HepG2 (cell line): ENCODE data around the gene POLRMT. TPM values are rescaled to one million over a fixed set of nuclear protein-coding genes. Genes with fewer than 3 reads are reported as not detected.

ENCODE experiments used
- AHR ChIP-seq: IDR thresholded peaks from 2 replicates; pipeline ENCODE4 v1.6.1; 2018; ENCODE audit warnings: missing genetic modification reagents, missing compliant biosample characterization
- CREM ChIP-seq, 2 experiments: sonication (generic) in 1 of 2; formaldehyde crosslinking in 1 of 2; IDR thresholded peaks; 2 replicates each; pipeline versions ENCODE4 v1.4.0 to v1.6.1; 2016 to 2020; ENCODE audit warnings: antibody characterized with exemption in 1 of 2, mild to moderate bottlenecking in 1 of 2, missing genetic modification reagents in 1 of 2
- EED ChIP-seq: sonication (generic); formaldehyde crosslinking; IDR thresholded peaks from 2 replicates; pipeline ENCODE4 v1.5.0; 2020; ENCODE audit warnings: mild to moderate bottlenecking, missing genetic modification reagents
- HDAC2 ChIP-seq: sonication (generic); formaldehyde crosslinking; IDR thresholded peaks from 2 replicates; pipeline ENCODE4 v1.4.0; 2020; ENCODE audit warnings: missing genetic modification reagents
- JARID2 ChIP-seq: sonication (generic); formaldehyde crosslinking; IDR thresholded peaks from 2 replicates; pipeline ENCODE4 v1.8.1; 2023; ENCODE audit warnings: missing genetic modification reagents, inconsistent platforms; ENCODE audit not compliant: insufficient replicate concordance
- JUN ChIP-seq: sonication (generic); formaldehyde crosslinking; IDR thresholded peaks from 2 replicates; pipeline ENCODE4 v1.4.0; 2020; ENCODE audit warnings: mild to moderate bottlenecking, missing genetic modification reagents
- JUND ChIP-seq: sonication (generic); formaldehyde crosslinking; IDR thresholded peaks from 2 replicates; pipeline ENCODE4 v1.8.0; 2022; ENCODE audit warnings: mild to moderate bottlenecking, missing genetic modification reagents
- KLF9 ChIP-seq: IDR thresholded peaks from 2 replicates; pipeline ENCODE4 v1.6.1; 2016; ENCODE audit warnings: low read depth
- LCORL ChIP-seq, 2 experiments: fragments of 450-650 bp in 1 of 2; sonication (generic) in 1 of 2; formaldehyde crosslinking in 1 of 2; IDR thresholded peaks; 2 replicates each; pipeline versions ENCODE4 v1.5.0 to v1.6.1; 2017 to 2020; ENCODE audit warnings: antibody characterized with exemption in 1 of 2, missing genetic modification reagents in 1 of 2
- MAF1 ChIP-seq: sonication (generic); formaldehyde crosslinking; IDR thresholded peaks from 2 replicates; pipeline ENCODE4 v1.5.0; 2020; ENCODE audit warnings: missing genetic modification reagents, borderline replicate concordance
- MEIS2 ChIP-seq: sonication (generic); formaldehyde crosslinking; IDR thresholded peaks from 2 replicates; pipeline ENCODE4 v1.9.0; 2021; ENCODE audit warnings: mild to moderate bottlenecking, missing genetic modification reagents
- MXI1 ChIP-seq: IDR thresholded peaks from 3 replicates; pipeline ENCODE4 v1.6.1; 2012; ENCODE audit warnings: low read depth, low read length, inconsistent platforms, borderline replicate concordance
- NONO ChIP-seq, 2 experiments: fragments of 450-650 bp in 1 of 2; sonication (generic) in 1 of 2; formaldehyde crosslinking in 1 of 2; IDR thresholded peaks in 1 of 2; conservative IDR thresholded peaks in 1 of 2; 2 replicates each; pipeline versions ENCODE4 v1.6.1 to v1.8.0; 2017 to 2022; ENCODE audit warnings: mild to moderate bottlenecking in 1 of 2, missing genetic modification reagents in 1 of 2, moderate library complexity in 1 of 2
- POLR2AphosphoS2 ChIP-seq: IDR thresholded peaks from 2 replicates; pipeline ENCODE4 v1.6.1; 2011; ENCODE audit warnings: low read depth, low read length, improper control_type of control experiment
- POLR2AphosphoS5 ChIP-seq: IDR thresholded peaks from 2 replicates; pipeline ENCODE4 v1.6.1; 2012; ENCODE audit warnings: low read depth, low read length
- POLR2G ChIP-seq: fragments of 200-400 bp; formaldehyde crosslinking; IDR thresholded peaks from 2 replicates; pipeline ENCODE4 v1.6.1; 2018; ENCODE audit warnings: mild to moderate bottlenecking, low read depth, low read length, moderate library complexity
- SP1 ChIP-seq, 2 experiments: fragments of 450-650 bp in 1 of 2; sonication (generic) in 1 of 2; formaldehyde crosslinking in 1 of 2; IDR thresholded peaks; 2 replicates each; pipeline versions ENCODE4 v1.4.0 to v1.6.1; 2016 to 2020; ENCODE audit warnings: missing genetic modification reagents in 1 of 2
- SP4 ChIP-seq: sonication (generic); formaldehyde crosslinking; IDR thresholded peaks from 2 replicates; pipeline ENCODE4 v1.8.1; 2023; ENCODE audit warnings: mild to moderate bottlenecking, missing genetic modification reagents
- SYNCRIP ChIP-seq: fragments of 200-400 bp; formaldehyde crosslinking; IDR thresholded peaks from 2 replicates; pipeline ENCODE4 v1.6.1; 2018; ENCODE audit warnings: mild to moderate bottlenecking, low read depth, low read length; ENCODE audit not compliant: insufficient read depth
- TEAD2 ChIP-seq: sonication (generic); formaldehyde crosslinking; IDR thresholded peaks from 2 replicates; pipeline ENCODE4 v1.9.0; 2021; ENCODE audit warnings: missing genetic modification reagents
- TMF1 ChIP-seq: sonication (generic); formaldehyde crosslinking; IDR thresholded peaks from 2 replicates; pipeline ENCODE4 v1.8.1; 2022; ENCODE audit warnings: low read depth, missing genetic modification reagents
- YEATS4 ChIP-seq: sonication (generic); formaldehyde crosslinking; IDR thresholded peaks from 2 replicates; pipeline ENCODE4 v1.4.0; 2020; ENCODE audit warnings: missing genetic modification reagents, borderline replicate concordance
- ZNF224 ChIP-seq: sonication (generic); formaldehyde crosslinking; IDR thresholded peaks from 2 replicates; pipeline ENCODE4 v1.5.0; 2020; ENCODE audit warnings: mild to moderate bottlenecking, missing genetic modification reagents
- ZNF232 ChIP-seq: sonication (generic); formaldehyde crosslinking; IDR thresholded peaks from 2 replicates; pipeline ENCODE4 v1.4.0; 2020; ENCODE audit warnings: missing genetic modification reagents, borderline replicate concordance
- ZNF598 ChIP-seq: sonication (generic); formaldehyde crosslinking; IDR thresholded peaks from 2 replicates; pipeline ENCODE4 v1.5.1; 2020; ENCODE audit warnings: mild to moderate bottlenecking, missing genetic modification reagents, borderline replicate concordance
- ZNF747 ChIP-seq: sonication (generic); formaldehyde crosslinking; IDR thresholded peaks from 2 replicates; pipeline ENCODE4 v1.8.1; 2023; ENCODE audit warnings: missing genetic modification reagents, mild to moderate bottlenecking, borderline replicate concordance
- polyA plus RNA-seq, 8 experiments: library from polyadenylated mRNA; depleted of rRNA in 3 of 8; stranded (reverse) in 7 of 8; unstranded in 1 of 8; fragments of >200 nt; fragmentation: Illumina TruSeq in 4 of 8; extraction: Trizol in 4 of 8; gene quantifications; 2 replicates each; pipeline versions ENCODE4 v1.2.1 to v1.2.3, GENCODE V29; 2011 to 2016; ENCODE audit warnings: low read depth in 4 of 8, missing spikeins in 1 of 8, mixed read lengths in 1 of 8; ENCODE audit not compliant: insufficient read depth in 1 of 8
- total RNA-seq, 5 experiments: library from RNA; depleted of rRNA; stranded (reverse); fragments of >200 nt; fragmentation: Illumina TruSeq; extraction: Trizol; gene quantifications; 2 replicates each; pipeline ENCODE4 v1.2.3, GENCODE V29; 2016; ENCODE audit warnings: low read depth in 1 of 5
- TF ChIP-seq, protein P1 (sequence below): sonication (generic); formaldehyde crosslinking; IDR thresholded peaks from 2 replicates; pipeline ENCODE4 v1.5.0; 2020; ENCODE audit warnings: mild to moderate bottlenecking, missing genetic modification reagents, borderline replicate concordance
- TF ChIP-seq, protein P2 (sequence below): sonication (generic); formaldehyde crosslinking; IDR thresholded peaks from 2 replicates; pipeline ENCODE4 v1.8.1; 2023; ENCODE audit warnings: mild to moderate bottlenecking, moderate library complexity, missing genetic modification reagents

The POLRMT gene
- total and polyA plus RNA-seq, 2 of the 13 experiments (the other 11 are each of a cell fraction or from before 2014, with no cell fraction given) = 78.0 to 101 TPM

DNA sequence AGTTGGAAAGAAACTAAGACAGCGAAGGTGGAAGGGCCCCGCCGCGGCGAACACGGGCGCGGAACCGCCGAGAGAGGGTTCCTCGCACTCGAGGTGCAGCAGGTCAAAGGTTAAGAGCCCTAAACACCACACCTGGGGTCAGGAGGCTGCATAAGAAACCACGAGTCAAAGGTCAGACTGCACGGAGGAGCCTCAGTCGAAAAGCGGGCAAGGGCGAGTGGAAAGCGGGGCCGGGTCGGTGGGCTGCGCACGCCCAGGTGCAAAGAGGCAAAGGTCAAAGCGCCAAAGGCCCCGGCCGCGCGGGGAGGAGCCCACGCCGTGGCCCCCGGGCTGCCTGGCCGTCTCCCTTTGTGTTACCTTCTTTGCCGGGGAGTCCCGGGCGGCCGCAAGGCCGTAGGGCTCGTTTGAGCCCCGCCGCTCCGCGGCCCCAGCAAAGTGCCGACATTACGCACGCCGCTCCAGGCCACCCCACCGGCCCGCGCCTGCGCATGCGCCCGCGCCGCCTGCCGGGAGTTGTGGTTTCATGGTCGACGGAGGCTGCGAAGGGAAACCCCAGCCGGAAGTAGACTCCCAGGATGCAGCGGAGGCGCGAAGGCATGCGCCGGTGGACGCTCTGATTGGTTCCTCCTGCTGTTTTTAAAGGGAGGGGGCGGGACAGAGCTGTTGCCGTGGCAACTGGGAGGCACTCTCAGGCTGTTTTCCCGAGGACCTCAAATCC is at the start of gene POLRMT (continued):
- TF ChIP-seq SYNCRIP (no peak), TEAD2 (no peak), ZNF224 (no peak), ZNF747 (no peak; the same call in 1 of the 2 replicates), MEIS2 (no peak; the same call in none of the 2 replicates), SP1 (IDR thresholded peaks at IDR 0.05) (no peak), SP1 (CRISPR knock-in tag; IDR thresholded peaks at IDR 0.05) (peak; percentile 65), CREM (IDR thresholded peaks at IDR 0.05) (peak; percentile 77), CREM (CRISPR knock-in tag; IDR thresholded peaks at IDR 0.05) (no peak), JUN (CRISPR knock-in tag) (no peak), POLR2AphosphoS5 (peak; percentile 36), ZNF232 (peak; percentile 79; the same call in 1 of the 2 replicates), JARID2 (no peak), NONO (IDR thresholded peaks at IDR 0.05) (no peak), NONO (CRISPR knock-in tag; conservative IDR thresholded peaks at IDR 0.05) (peak; percentile 32; the same call in 1 of the 2 replicates), MAF1 (CRISPR knock-in tag) (0 out of 2 replicates have a peak, but pooled peaks have one; percentile 71), LCORL (IDR thresholded peaks at IDR 0.05) (no peak), LCORL (CRISPR knock-in tag; IDR thresholded peaks at IDR 0.05) (0 out of 2 replicates have a peak, but pooled peaks have one; percentile 17), MXI1 (peak; percentile 92), ZNF598 (CRISPR knock-in tag) (no peak; the same call in none of the 2 replicates), EED (CRISPR knock-in tag) (no peak), POLR2G (peak; percentile 71), SP4 (CRISPR knock-in tag) (peak; percentile 69), KLF9 (no peak), JUND (CRISPR knock-in tag) (no peak), HDAC2 (CRISPR knock-in tag) (no peak; the same call in 1 of the 2 replicates), TMF1 (no peak; the same call in 1 of the 2 replicates), AHR (CRISPR knock-in tag) (no peak), YEATS4 (CRISPR knock-in tag) (peak; percentile 88), POLR2AphosphoS2 (no peak)
- TF ChIP-seq, protein P1, sequence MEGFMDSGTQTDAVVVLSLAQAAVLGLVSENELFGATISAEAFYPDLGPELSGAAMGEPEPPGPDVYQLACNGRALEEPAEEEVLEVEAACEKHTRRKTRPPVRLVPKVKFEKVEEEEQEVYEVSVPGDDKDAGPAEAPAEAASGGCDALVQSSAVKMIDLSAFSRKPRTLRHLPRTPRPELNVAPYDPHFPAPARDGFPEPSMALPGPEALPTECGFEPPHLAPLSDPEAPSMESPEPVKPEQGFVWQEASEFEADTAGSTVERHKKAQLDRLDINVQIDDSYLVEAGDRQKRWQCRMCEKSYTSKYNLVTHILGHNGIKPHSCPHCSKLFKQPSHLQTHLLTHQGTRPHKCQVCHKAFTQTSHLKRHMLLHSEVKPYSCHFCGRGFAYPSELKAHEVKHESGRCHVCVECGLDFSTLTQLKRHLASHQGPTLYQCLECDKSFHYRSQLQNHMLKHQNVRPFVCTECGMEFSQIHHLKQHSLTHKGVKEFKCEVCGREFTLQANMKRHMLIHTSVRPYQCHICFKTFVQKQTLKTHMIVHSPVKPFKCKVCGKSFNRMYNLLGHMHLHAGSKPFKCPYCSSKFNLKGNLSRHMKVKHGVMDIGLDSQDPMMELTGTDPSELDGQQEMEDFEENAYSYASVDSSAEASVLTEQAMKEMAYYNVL (CRISPR knock-in tag) = peak; percentile 48; the same call in 1 of the 2 replicates
- TF ChIP-seq, protein P2, sequence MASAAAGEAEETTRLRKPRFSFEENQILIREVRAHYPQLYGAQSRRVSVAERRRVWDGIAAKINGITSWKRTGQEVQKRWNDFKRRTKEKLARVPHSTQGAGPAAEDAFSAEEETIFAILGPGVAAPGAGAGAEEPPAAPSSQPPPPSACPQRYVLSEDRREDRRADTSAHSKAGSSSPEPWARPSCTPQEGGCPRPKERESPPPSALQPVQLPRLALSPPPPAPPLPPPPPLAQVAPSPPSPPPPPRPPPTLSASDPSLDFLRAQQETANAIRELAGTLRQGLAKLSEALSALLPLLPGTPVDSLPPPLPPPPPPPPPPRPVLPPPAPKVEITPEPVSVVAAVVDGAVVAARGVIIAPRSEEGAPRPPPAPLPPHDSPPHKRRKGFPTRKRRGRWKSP (CRISPR knock-in tag) = 0 out of 2 replicates have a peak, but pooled peaks have one; percentile 3
